T47D (cell line): ENCODE results near the gene MRPS6.

ENCODE experiments used
- DNase-seq, 2 experiments: peaks; one replicate each; pipeline versions ENCODE4 v3.0.0 to v3.0.0-alpha.2; 2011 to 2012; ENCODE audit warnings: low read depth in 1 of 2, low spot score in 1 of 2
- JUND ChIP-seq: IDR thresholded peaks from 2 replicates; pipeline ENCODE4 v1.6.1; 2012; ENCODE audit warnings: low read depth
- in situ Hi-C: cut with HindIII; loops from 2 replicates; pipeline ENCODE4 v1.10.0; 2016; ENCODE audit warnings: low sequenced_read_pairs, low pct_unique_long_range_greater_than_20kb

MRPS6 gene

DNA sequence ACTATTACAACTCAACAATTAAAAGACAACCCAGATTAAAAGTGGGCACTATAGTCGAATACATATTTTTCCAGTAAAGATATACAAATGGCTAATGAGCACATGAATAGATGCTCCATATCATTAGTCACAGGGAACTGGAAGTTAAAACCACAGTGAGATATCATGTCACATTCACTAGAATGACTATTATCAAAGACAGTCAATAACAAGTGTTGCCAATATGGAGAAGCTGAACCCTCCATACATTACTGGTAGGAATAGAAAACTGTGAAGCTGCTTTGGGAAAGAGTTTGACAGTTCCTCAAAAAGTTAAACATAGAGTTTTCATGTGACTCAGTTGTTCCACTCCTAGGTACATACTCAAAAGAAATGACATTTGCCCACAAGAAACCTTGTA is 30.6 kb upstream of the MRPS6 start:
- DNase-seq = no peak
- TF ChIP-seq JUND = no peak
- in situ Hi-C loops = no loop called here

DNA sequence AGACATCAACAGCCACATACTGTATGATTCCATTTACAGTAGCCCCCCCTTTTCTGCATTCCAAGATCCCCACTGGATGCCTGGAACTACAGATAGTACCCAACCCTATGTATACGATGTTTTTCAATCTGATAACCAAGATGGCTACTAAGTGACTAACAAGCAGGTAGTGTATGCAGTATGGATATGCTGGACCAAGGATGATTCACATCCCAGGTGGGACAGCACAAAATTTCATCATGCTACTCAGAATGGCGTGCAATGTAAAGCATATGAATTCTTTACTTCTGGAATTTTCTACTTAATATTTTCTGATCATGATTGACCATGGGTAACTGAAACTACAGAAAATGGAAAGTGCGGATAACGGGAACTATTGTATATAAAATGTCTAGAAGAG is 30.0 kb upstream of the MRPS6 start:
- TF ChIP-seq JUND = no peak
- in situ Hi-C loops = no loop called here
- DNase-seq = no peak

DNA sequence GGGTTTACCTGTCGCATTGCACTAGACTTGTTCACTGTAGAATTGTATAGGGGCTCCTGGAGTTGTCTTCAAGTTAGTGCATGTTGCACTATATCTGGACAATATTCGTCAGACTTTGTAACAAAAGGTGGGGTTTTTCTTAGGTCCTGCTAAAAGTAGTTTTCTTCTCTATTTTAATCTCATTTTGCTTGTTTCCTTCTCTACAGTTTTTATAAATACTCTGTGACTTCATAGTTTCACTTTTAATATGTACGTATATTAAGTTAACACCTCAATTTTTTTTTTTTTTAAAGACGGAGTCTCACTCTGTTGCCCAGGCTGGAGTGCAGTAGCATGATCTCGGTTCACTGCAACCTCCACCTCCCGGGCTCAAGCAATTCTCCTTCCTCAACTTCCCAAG is 26.5 kb upstream of the MRPS6 start:
- DNase-seq = no peak
- TF ChIP-seq JUND = no peak
- in situ Hi-C loops = no loop called here

DNA sequence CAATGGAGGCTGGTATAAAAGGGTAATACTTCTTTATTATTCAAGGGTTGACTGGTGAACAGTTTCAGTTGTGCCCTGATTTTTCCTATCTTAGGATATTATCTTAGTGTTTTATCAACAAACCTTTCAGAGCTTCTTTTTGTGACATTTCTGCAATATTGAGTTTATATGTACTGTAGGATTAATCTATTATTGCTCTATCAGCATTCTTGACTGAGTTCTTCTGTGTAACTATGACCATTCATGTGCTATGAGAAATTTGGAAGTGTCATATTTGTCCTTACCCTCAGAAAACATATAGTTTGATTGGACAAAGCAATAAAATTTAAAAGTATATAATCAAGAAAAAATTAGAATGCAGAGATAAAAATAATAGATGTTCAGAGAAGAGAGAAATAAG is 25.5 kb upstream of the MRPS6 start:
- in situ Hi-C loops = no loop called here
- TF ChIP-seq JUND = no peak
- no peak for DNase-seq

GRCh38 chr21:34052171-34052570 is 21.2 kb upstream of the MRPS6 start:
- in situ Hi-C loops = loop anchor here (25.0 kb wide), 1 partner anchor 90 kb away; no protein-coding TSS in a partner anchor
- TF ChIP-seq JUND = no peak
- DNase-seq = no peak

DNA sequence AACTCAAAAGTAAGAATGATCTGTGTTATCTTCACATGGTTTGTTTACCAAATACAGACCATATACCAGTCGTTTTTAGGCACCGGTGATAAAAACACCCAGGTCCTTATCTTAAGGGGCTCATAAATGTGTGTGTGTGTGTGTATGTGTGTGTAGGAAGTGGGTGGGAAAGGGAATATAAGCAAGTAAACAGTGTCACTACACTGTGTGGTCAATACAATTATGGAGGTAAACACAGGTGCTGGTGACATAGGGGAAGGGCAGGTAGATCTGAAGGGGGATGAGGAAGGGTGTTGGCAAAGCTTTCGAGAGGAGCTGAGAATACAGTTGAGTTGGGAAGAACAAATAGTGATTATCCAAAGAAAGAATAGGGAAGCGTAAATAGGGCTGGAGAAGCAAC is 19.1 kb upstream of the MRPS6 start:
- peak in 1 of 2 experiments; percentile 52 for DNase-seq
- in situ Hi-C loops = loop anchor here (25.0 kb wide), 1 partner anchor 92 kb away; no protein-coding TSS in a partner anchor
- no peak for TF ChIP-seq JUND

DNA sequence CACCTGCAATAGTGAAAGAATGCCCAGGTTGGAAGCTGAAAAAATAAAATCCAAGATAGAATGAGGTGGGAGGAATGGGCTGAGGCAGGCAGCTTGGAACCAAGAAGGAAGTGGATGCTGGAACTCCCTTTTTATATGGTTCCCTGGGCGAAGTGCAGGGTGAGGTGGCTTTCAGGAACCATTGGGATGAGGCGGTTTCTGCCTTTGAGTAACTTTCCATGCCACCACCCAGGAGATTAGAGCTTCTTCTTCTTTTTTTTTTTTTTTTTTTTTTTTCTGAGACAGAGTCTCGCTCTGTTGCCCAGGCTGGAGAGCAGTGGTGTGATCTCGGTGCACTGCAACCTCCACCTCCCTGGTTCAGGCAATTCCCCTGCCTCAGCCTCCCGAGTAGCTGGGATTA is 17.8 kb upstream of the MRPS6 start:
- TF ChIP-seq JUND = no peak
- no peak for DNase-seq
- in situ Hi-C loops = loop anchor here (25.0 kb wide), 1 partner anchor 93 kb away; no protein-coding TSS in a partner anchor

GRCh38 chr21:34061983-34062382 is 11.4 kb upstream of the MRPS6 start:
- in situ Hi-C loops = loop anchor here (25.0 kb wide), 1 partner anchor 100 kb away; no protein-coding TSS in a partner anchor

DNA sequence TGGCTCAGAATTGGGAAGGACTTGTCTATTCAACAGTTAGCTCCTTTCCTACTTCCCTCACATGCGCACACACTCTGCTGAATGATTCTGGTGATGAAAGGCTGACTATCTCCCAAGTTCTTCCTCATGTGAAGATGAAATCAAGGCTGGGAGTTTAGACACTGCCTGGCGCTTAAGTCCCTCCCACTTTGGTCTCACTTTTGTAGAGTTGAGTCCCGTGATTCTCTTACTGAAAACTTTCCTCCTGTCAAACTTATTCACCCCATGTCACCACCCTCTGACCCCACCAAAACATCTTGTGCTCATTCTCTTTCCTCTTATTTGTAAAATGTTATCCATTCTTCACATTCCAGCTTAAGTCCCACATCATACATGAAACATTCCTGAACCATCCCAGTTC is 8.4 kb upstream of the MRPS6 start:
- DNase-seq = no peak
- in situ Hi-C loops = loop anchor here (25.0 kb wide), 1 partner anchor 103 kb away; no protein-coding TSS in a partner anchor
- no peak for TF ChIP-seq JUND

More at GRCh38 chr21:34061983-34062382, 11.4 kb upstream of the MRPS6 start:
- peak; percentile 16 to 64 for DNase-seq
- TF ChIP-seq JUND = no peak

DNA sequence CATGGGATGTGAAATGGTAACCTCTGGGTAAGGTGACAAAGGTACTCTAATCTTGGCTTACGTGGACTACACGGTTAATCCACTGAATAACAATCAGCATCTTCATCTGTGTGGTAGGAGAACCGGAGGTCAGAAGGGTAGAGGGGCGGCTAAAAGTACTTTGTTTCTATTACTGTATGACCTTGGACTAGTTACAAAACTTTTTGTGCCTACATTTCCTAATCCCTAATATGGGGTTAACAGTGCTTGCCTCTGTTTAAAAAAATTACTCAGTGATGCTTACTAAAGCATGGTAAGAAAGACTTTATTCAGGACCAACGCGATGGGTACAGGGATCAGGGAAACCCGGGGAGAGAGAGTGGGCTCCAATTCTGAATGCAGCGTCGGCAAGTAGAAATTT is 1.7 kb upstream of the MRPS6 start:
- in situ Hi-C loops = loop anchor here (25.0 kb wide), 1 partner anchor 109 kb away; no protein-coding TSS in a partner anchor
- TF ChIP-seq JUND = no peak
- no peak for DNase-seq

- DNase-seq = no peak
- in situ Hi-C loops = loop anchor here (25.0 kb wide), 1 partner anchor 110 kb away; no protein-coding TSS in a partner anchor
- no peak for TF ChIP-seq JUND
These were observed 990 bp upstream of the MRPS6 start for GRCh38 chr21:34072145-34073031.

GRCh38 chr21:34073749-34074282 is 438 bp downstream of the MRPS6 start:
- peak; percentile 28 to 52 for DNase-seq
- in situ Hi-C loops = loop anchor here (25.0 kb wide), 1 partner anchor 112 kb away; no protein-coding TSS in a partner anchor
- TF ChIP-seq JUND = no peak

GRCh38 chr21:34074283-34075090 is 1.1 kb downstream of the MRPS6 start:
- no peak for TF ChIP-seq JUND
- DNase-seq = peak in 1 of 2 experiments; percentile 58
- in situ Hi-C loops = loop anchor here (25.0 kb wide), 1 partner anchor 112 kb away; no protein-coding TSS in a partner anchor
